ENCODE measurements around the gene ABHD11.

GRCh38 chr7:73707045-73707631, 31.5 kb downstream of the ABHD11 start:
- TF ChIP-seq CTCF (conservative IDR thresholded peaks at IDR 0.05) (no peak), EZH2 (IDR thresholded peaks at IDR 0.05; ENCODE audit: low read depth) (no peak)

All from PC-9 (cell line).